IMR-90 (cell line): ENCODE data around the gene PRRC2A. TPM values are rescaled to one million over a fixed set of nuclear protein-coding genes. Genes with fewer than 3 reads are reported as not detected.

ENCODE experiments used
- ATAC-seq: fragments of 200-7000 bp; cut with Tn5 transposase; 2 replicates; pipeline ENCODE4 v1.9.1; 2020; ENCODE audit warnings: low read depth, mild to moderate bottlenecking, moderate library complexity
- BruUV-seq: library from RNA; stranded (reverse); fragments of 400-500 nt; replicated peaks from 2 replicates; lab custom pipeline; 2021; lab: Mats Ljungman, UMichigan
- CTCF ChIA-PET: fragments of 300-600 bp; formaldehyde crosslinking; extraction: SDS; loops from one replicate; lab custom pipeline; 2021; ENCODE audit warnings: antibody characterized with exemption; lab: Yijun Ruan, JAX
- POLR2A ChIA-PET: fragments of 300-600 bp; sonication (Branson Sonifier 250); formaldehyde crosslinking; loops from one replicate; lab custom pipeline; 2022; ENCODE audit warnings: antibody characterized with exemption; ENCODE audit not compliant: unreplicated experiment; lab: Charles Lee
- DNase-seq: peaks from one replicate; pipeline ENCODE4 v3.0.0; 2013
- H2AFZ ChIP-seq: replicated peaks from 2 replicates; pipeline ENCODE3; 2013; ENCODE audit warnings: low read length, mild to moderate bottlenecking; ENCODE audit not compliant: poor library complexity
- H2AK5ac ChIP-seq: 2 replicates; pipeline ENCODE4 v1.6.1; 2013; ENCODE audit warnings: low read depth, low read length, inconsistent platforms
- H2AK9ac ChIP-seq: replicated peaks from 2 replicates; pipeline ENCODE3; 2013; ENCODE audit warnings: mild to moderate bottlenecking, low read depth, low read length, moderate library complexity; ENCODE audit not compliant: poor library complexity
- H2BK120ac ChIP-seq: 2 replicates; pipeline ENCODE4 v1.6.1; 2013; ENCODE audit warnings: low read depth, low read length, inconsistent platforms
- H2BK15ac ChIP-seq: 3 replicates; pipeline ENCODE4 v1.6.1; 2013; ENCODE audit warnings: low read depth, low read length, inconsistent platforms
- H2BK20ac ChIP-seq: 2 replicates; pipeline ENCODE4 v1.6.1; 2013; ENCODE audit warnings: low read depth, mild to moderate bottlenecking, inconsistent platforms, low read length, moderate library complexity
- H2BK5ac ChIP-seq: 2 replicates; pipeline ENCODE4 v1.6.1; 2013; ENCODE audit warnings: mild to moderate bottlenecking, low read depth, low read length, inconsistent platforms; ENCODE audit not compliant: poor library complexity, severe bottlenecking
- H3K14ac ChIP-seq: replicated peaks from 2 replicates; pipeline ENCODE4 v1.6.1; 2013; ENCODE audit warnings: low read depth, low read length, inconsistent platforms
- H3K18ac ChIP-seq: 2 replicates; pipeline ENCODE4 v1.6.1; 2013; ENCODE audit warnings: low read depth, low read length, control low read depth
- H3K23ac ChIP-seq: 2 replicates; pipeline ENCODE4 v1.6.1; 2013; ENCODE audit warnings: low read depth, low read length, inconsistent platforms
- H3K27ac ChIP-seq: 2 replicates; pipeline ENCODE4 v1.5.1; 2013; ENCODE audit warnings: mild to moderate bottlenecking, control low read depth, low read length; ENCODE audit not compliant: insufficient read depth
- H3K27me3 ChIP-seq: 2 replicates; pipeline ENCODE4 v1.6.1; 2013; ENCODE audit warnings: low read length; ENCODE audit not compliant: control insufficient read depth, insufficient read depth
- H3K36me3 ChIP-seq: 2 replicates; pipeline ENCODE4 v1.6.1; 2013; ENCODE audit warnings: low read length, mixed read lengths; ENCODE audit not compliant: control insufficient read depth, insufficient read depth
- H3K4ac ChIP-seq: 2 replicates; pipeline ENCODE4 v1.6.1; 2013; ENCODE audit warnings: low read depth, low read length, inconsistent platforms
- H3K4me1 ChIP-seq: 2 replicates; pipeline ENCODE4 v1.6.1; 2013; ENCODE audit warnings: low read length, mixed read lengths; ENCODE audit not compliant: control insufficient read depth, insufficient read depth
- H3K4me2 ChIP-seq: 2 replicates; pipeline ENCODE4 v1.6.1; 2013; ENCODE audit warnings: low read depth, mild to moderate bottlenecking, control low read depth, low read length, moderate library complexity
- H3K4me3 ChIP-seq: 2 replicates; pipeline ENCODE4 v1.5.1; 2013; ENCODE audit warnings: low read depth, mild to moderate bottlenecking, control low read depth, low read length, moderate library complexity; ENCODE audit not compliant: insufficient read depth
- H3K56ac ChIP-seq: 2 replicates; pipeline ENCODE4 v1.6.1; 2013; ENCODE audit warnings: low read length, inconsistent platforms; ENCODE audit not compliant: insufficient read depth; ENCODE audit errors: extremely low read depth
- H3K79me1 ChIP-seq, 2 experiments: 2 replicates each; pipeline ENCODE4 v1.6.1; 2013; ENCODE audit warnings: low read length in 2 of 2, inconsistent platforms in 1 of 2, low read depth in 1 of 2
- H3K9ac ChIP-seq: 2 replicates; pipeline ENCODE4 v1.6.1; 2013; ENCODE audit warnings: low read depth, low read length, control low read depth
- H3K9me1 ChIP-seq: 2 replicates; pipeline ENCODE4 v1.6.1; 2013; ENCODE audit warnings: low read length, inconsistent platforms; ENCODE audit not compliant: insufficient read depth
- H3K9me3 ChIP-seq: 2 replicates; pipeline ENCODE4 v1.6.1; 2013; ENCODE audit warnings: low read length; ENCODE audit not compliant: control insufficient read depth, insufficient read depth
- H4K20me1 ChIP-seq: 2 replicates; pipeline ENCODE4 v1.6.1; 2013; ENCODE audit warnings: low read length, inconsistent platforms; ENCODE audit not compliant: insufficient read depth
- H4K5ac ChIP-seq: 2 replicates; pipeline ENCODE4 v1.6.1; 2013; ENCODE audit warnings: mild to moderate bottlenecking, low read depth, low read length, control low read depth
- H4K8ac ChIP-seq, 2 experiments: 2 replicates each; pipeline ENCODE4 v1.6.1; 2013; ENCODE audit warnings: low read depth in 2 of 2, low read length in 2 of 2, control low read depth in 1 of 2, inconsistent platforms in 1 of 2
- H4K91ac ChIP-seq: 2 replicates; pipeline ENCODE4 v1.6.1; 2013; ENCODE audit warnings: low read depth, low read length, inconsistent platforms; ENCODE audit not compliant: insufficient read depth
- BHLHE40 ChIP-seq: fragments of 150-350 bp; IDR thresholded peaks from 2 replicates; pipeline ENCODE4 v1.6.1; 2016; ENCODE audit warnings: mild to moderate bottlenecking, low read depth, low read length
- FOS ChIP-seq: fragments of 150-350 bp; IDR thresholded peaks from 2 replicates; pipeline ENCODE4 v1.6.1; 2016; ENCODE audit warnings: low read depth, low read length
- USF2 ChIP-seq: fragments of 150-350 bp; IDR thresholded peaks from 2 replicates; pipeline ENCODE4 v1.6.1; 2017; ENCODE audit warnings: mild to moderate bottlenecking, antibody characterized with exemption, low read length, low read depth
- WGBS, 2 experiments: methylation state at CpG; one replicate each; pipeline versions ENCODE4 v1.1.5 to v1.1.7; 2013; ENCODE audit warnings: missing lambda C conversion rate in 2 of 2; ENCODE audit not compliant: insufficient read length in 1 of 2; ENCODE audit errors: extremely low coverage in 2 of 2; 5-methylcytosine and 5-hydroxymethylcytosine counted together
- dilution Hi-C: fragments of 300-500 bp; cut with HindIII; formaldehyde crosslinking; loops from one replicate; pipeline ENCODE4 v1.14.3; 2018; ENCODE audit warnings: low sequenced_read_pairs; ENCODE audit not compliant: unreplicated experiment
- in situ Hi-C: fragments of 300-500 bp; cut with MboI; formaldehyde crosslinking; loops from 3 replicates; pipeline ENCODE4 v1.14.3; 2019; ENCODE audit warnings: low sequenced_read_pairs, inconsistent platforms, mixed read lengths
- intact Hi-C: fragments of 100-400 bp; cut with micrococcal nuclease; formaldehyde crosslinking; loops from 2 replicates; pipeline ENCODE4 v1.10.0; 2022
- polyA plus RNA-seq, 3 experiments: library from polyadenylated mRNA; depleted of rRNA; stranded (reverse); fragments of >200 nt; gene quantifications; 2 replicates each; pipeline ENCODE4 v1.2.3, GENCODE V29; 2012; ENCODE audit warnings: low replicate concordance in 1 of 3
- total RNA-seq: library from RNA; depleted of rRNA; stranded (reverse); fragments of >200 nt; gene quantifications from 2 replicates; pipeline ENCODE4 v1.2.3, GENCODE V29; 2012

PRRC2A gene
- total and polyA plus RNA-seq, 2 of the 4 experiments (the other 2 are of a cell fraction) = 7.7 to 88.6 TPM

- Histone ChIP-seq H3K79me1 (no peaks in the 10 kb centered on the region), H4K20me1 (no peaks in the 10 kb centered on the region), H3K23ac (no peak overlapping the region), H3K9ac (no peak overlapping the region), H4K5ac (no peak overlapping the region), H3K14ac (no peak overlapping the region), H2AK9ac (peak overlapping the region; percentile 88), H2AK5ac (no peak overlapping the region), H4K91ac (no peak overlapping the region), H2AFZ (peak overlapping the region; percentile 8), H4K8ac (no peak overlapping the region; a peak in 1 of 4 replicates), H3K9me1 (0 out of 2 replicates have a peak, but pooled peaks cover 5% of the 10 kb centered on the region), H3K4me2 (no peak overlapping the region; the same call in 1 of the 2 replicates), H3K56ac (no peak overlapping the region), H3K18ac (no peak overlapping the region; the same call in 1 of the 2 replicates), H2BK5ac (no peak overlapping the region), H3K27me3 (no peaks in the 10 kb centered on the region), H3K36me3 (peaks cover 25% of the 10 kb centered on the region), H2BK15ac (no peak overlapping the region), H3K4me1 (peaks cover 12% of the 10 kb centered on the region), H2BK20ac (no peak overlapping the region), H3K27ac (no peak overlapping the region), H3K9me3 (no peaks in the 10 kb centered on the region), H3K4ac (no peak overlapping the region), H2BK120ac (no peak overlapping the region), H3K4me3 (no peak overlapping the region)
- BruUV-seq = no TSS peak
- in situ Hi-C loops = loop anchor here (10.0 kb wide), 2 partner anchors 151 to 261 kb away; partner anchors contain the start of gene CFB
- ChIA-PET POLR2A (no interaction called here), CTCF (no interaction called here)
- dilution Hi-C loops = no loop called here
- ATAC-seq (no peak), DNase-seq (no peak)
- 48% methylated on average over 5 of the region's 13 CpGs; no CpG with 5 or more reads in 1 of the 2 experiments for WGBS, 2 experiments
- TF ChIP-seq FOS (no peak), USF2 (no peak), BHLHE40 (no peak)
- intact Hi-C loops = no loop called here
These were observed 63.1 kb downstream of the PRRC2A start for GRCh38 chr6:31683591-31683990.
